MM.1S (cell line): ENCODE measurements around the gene ZNF415.

Experiments
- DNase-seq: peaks from one replicate; pipeline ENCODE4 v3.0.0-alpha.2; 2015
- H2AFZ ChIP-seq: fragments of 300-600 bp; sonication (generic); 2 replicates; pipeline ENCODE4 v1.6.0; 2016; ENCODE audit warnings: antibody characterized with exemption, low read length
- H3F3A ChIP-seq: fragments of 300-600 bp; sonication (generic); 2 replicates; pipeline ENCODE4 v1.6.1; 2016; ENCODE audit warnings: mild to moderate bottlenecking, antibody characterized with exemption, low read length, moderate library complexity, mixed read lengths; ENCODE audit not compliant: insufficient read depth
- H3K27ac ChIP-seq: fragments of 300-600 bp; sonication (generic); 2 replicates; pipeline ENCODE4 v1.5.1; 2016; ENCODE audit warnings: mild to moderate bottlenecking, low read length
- H3K27me3 ChIP-seq: fragments of 300-600 bp; sonication (generic); replicated peaks from 2 replicates; pipeline ENCODE4 v1.6.0; 2016; ENCODE audit warnings: low read length; ENCODE audit not compliant: insufficient read depth
- H3K36me3 ChIP-seq: fragments of 300-600 bp; sonication (generic); replicated peaks from 2 replicates; pipeline ENCODE4 v1.6.1; 2016; ENCODE audit warnings: mild to moderate bottlenecking, low read length, mixed read lengths; ENCODE audit not compliant: insufficient read depth
- H3K4me1 ChIP-seq: fragments of 300-600 bp; sonication (generic); 2 replicates; pipeline ENCODE4 v1.6.1; 2016; ENCODE audit warnings: low read length, mixed read lengths
- H3K4me2 ChIP-seq: fragments of 300-600 bp; sonication (generic); 2 replicates; pipeline ENCODE4 v1.6.0; 2016; ENCODE audit warnings: low read depth, low read length
- H3K4me3 ChIP-seq: fragments of 300-600 bp; sonication (generic); 2 replicates; pipeline ENCODE4 v1.5.1; 2016; ENCODE audit warnings: low read length, mixed read lengths
- H3K79me2 ChIP-seq: fragments of 300-600 bp; sonication (generic); 2 replicates; pipeline ENCODE4 v1.6.1; 2016; ENCODE audit warnings: mixed run types, low read length, mixed read lengths
- H3K9ac ChIP-seq: fragments of 300-600 bp; sonication (generic); 2 replicates; pipeline ENCODE4 v1.6.1; 2016; ENCODE audit warnings: low read length, mixed read lengths
- H3K9me2 ChIP-seq: fragments of 300-600 bp; sonication (generic); replicated peaks from 2 replicates; pipeline ENCODE4 v1.6.1; 2016; ENCODE audit warnings: mild to moderate bottlenecking, low read length, mixed read lengths; ENCODE audit not compliant: insufficient read depth
- H3K9me3 ChIP-seq: fragments of 300-600 bp; sonication (generic); replicated peaks from 2 replicates; pipeline ENCODE4 v1.6.1; 2016; ENCODE audit warnings: mild to moderate bottlenecking, low read length, mixed read lengths; ENCODE audit not compliant: insufficient read depth
- H4K20me1 ChIP-seq: fragments of 300-600 bp; sonication (generic); 2 replicates; pipeline ENCODE4 v1.6.1; 2016; ENCODE audit warnings: mild to moderate bottlenecking, low read length, moderate library complexity, mixed read lengths; ENCODE audit not compliant: insufficient read depth
- EZH2 ChIP-seq: fragments of 300-600 bp; sonication (generic); optimal IDR thresholded peaks from 2 replicates; pipeline ENCODE3; 2017; ENCODE audit warnings: low read depth, mild to moderate bottlenecking, antibody characterized with exemption, low read length, mixed read lengths
- EZH2phosphoT487 ChIP-seq: fragments of 300-600 bp; sonication (generic); IDR thresholded peaks from 2 replicates; pipeline ENCODE4 v1.6.1; 2018; ENCODE audit warnings: antibody characterized with exemption, low read length
- TF ChIP-seq, protein P1 (sequence below): fragments of 300-600 bp; sonication (generic); IDR thresholded peaks from 2 replicates; pipeline ENCODE4 v1.5.1; 2016; ENCODE audit warnings: antibody characterized with exemption, low read length, mixed read lengths

ZNF415 gene

DNA sequence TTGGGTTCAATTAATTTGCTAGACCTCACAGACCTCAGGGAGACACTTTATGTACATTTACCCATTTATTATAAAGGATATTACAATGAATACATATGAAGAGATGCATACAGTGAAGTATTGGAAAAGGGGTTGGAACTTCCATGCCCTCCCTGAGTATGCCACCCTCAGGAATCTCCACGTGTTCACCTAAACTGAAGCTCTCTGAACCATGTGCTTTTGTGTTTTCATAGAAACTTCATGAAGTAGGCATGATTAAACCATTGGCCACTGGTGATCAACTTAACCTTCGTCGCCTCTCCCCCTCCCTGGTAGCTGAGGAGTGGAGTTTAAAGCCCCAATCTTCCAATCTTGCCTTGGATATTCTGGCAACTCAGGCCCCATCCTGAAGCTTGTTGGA lies 49.8 kb downstream of the ZNF415 start:
- Histone ChIP-seq H3F3A (no peaks in the 10 kb centered on the region), H3K27me3 (no peaks in the 10 kb centered on the region), H3K4me3 (no peak overlapping the region), H3K4me2 (no peak overlapping the region), H3K79me2 (no peaks in the 10 kb centered on the region), H3K9me3 (no peaks in the 10 kb centered on the region), H3K36me3 (no peaks in the 10 kb centered on the region), H4K20me1 (no peaks in the 10 kb centered on the region), H2AFZ (no peak overlapping the region), H3K9me2 (no peaks in the 10 kb centered on the region), H3K9ac (no peak overlapping the region), H3K4me1 (no peaks in the 10 kb centered on the region), H3K27ac (no peak overlapping the region)
- no peak for DNase-seq
- no peak for TF ChIP-seq EZH2phosphoT487
- TF ChIP-seq EZH2: no peak
- TF ChIP-seq, protein P1, sequence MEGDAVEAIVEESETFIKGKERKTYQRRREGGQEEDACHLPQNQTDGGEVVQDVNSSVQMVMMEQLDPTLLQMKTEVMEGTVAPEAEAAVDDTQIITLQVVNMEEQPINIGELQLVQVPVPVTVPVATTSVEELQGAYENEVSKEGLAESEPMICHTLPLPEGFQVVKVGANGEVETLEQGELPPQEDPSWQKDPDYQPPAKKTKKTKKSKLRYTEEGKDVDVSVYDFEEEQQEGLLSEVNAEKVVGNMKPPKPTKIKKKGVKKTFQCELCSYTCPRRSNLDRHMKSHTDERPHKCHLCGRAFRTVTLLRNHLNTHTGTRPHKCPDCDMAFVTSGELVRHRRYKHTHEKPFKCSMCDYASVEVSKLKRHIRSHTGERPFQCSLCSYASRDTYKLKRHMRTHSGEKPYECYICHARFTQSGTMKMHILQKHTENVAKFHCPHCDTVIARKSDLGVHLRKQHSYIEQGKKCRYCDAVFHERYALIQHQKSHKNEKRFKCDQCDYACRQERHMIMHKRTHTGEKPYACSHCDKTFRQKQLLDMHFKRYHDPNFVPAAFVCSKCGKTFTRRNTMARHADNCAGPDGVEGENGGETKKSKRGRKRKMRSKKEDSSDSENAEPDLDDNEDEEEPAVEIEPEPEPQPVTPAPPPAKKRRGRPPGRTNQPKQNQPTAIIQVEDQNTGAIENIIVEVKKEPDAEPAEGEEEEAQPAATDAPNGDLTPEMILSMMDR: no peak

DNA sequence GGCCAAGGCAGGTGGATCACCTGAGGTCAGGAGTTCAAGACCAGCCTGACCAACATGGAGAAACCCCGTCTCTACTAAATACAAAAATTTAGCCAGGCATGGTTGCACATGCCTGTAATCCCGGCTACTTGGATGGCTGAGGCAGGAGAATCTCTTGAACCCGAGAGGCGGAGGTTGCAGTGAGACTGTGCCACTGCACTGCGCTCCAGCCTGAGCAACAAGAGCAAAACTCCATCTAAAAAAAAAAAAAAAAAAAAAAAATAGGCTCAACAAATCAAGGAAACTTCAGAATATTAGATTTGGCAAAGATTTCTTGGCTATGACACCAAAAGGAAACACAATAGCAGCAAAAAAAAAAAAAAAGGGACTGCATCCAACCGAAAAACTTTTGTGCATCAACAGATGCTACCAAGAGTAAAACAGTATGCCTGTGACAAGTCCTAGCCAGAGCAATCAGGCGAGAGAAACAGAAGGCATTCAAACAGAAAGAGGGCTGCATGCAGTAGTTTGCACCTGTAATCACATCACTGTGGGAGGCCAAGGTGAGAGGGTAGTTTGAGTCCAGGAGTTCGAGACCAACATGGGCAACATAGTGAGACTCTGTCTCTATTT lies 53.3 kb downstream of the ZNF415 start:
- TF ChIP-seq, protein P1: no peak
- TF ChIP-seq EZH2phosphoT487: no peak
- no peak for TF ChIP-seq EZH2
- H3F3A ChIP-seq: no peaks in the 10 kb centered on the region
- H3K9ac ChIP-seq: no peak overlapping the region
- H3K4me1 ChIP-seq: no peaks in the 10 kb centered on the region
- no peaks in the 10 kb centered on the region for H3K9me2 ChIP-seq
- H3K4me3 ChIP-seq: no peak overlapping the region
- H4K20me1 ChIP-seq: no peaks in the 10 kb centered on the region
- H3K36me3 ChIP-seq: no peaks in the 10 kb centered on the region
- H3K79me2 ChIP-seq: no peaks in the 10 kb centered on the region
- no peak for DNase-seq
- no peaks in the 10 kb centered on the region for H3K27me3 ChIP-seq
- no peak overlapping the region for H3K27ac ChIP-seq
- no peak overlapping the region for H2AFZ ChIP-seq
- no peaks in the 10 kb centered on the region for H3K9me3 ChIP-seq
- H3K4me2 ChIP-seq: no peak overlapping the region

DNA sequence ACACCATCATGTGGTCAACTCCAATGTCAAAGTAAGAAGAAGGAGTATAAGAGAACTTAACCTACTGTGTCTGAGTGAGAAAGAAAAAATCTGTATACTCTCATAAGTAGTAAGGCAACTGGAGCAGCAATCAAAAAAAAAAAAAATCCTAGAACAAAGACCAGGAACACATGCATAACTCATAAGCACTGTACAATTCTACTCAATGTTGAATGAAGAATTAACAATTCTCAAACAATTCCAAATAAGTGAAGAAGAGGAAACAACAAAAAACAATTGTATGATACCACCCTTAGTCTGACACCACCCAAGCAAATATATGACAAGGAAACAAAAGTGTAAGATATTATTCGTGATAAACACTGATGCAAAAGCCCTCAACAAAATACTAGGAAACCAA lies 54.0 kb downstream of the ZNF415 start:
- TF ChIP-seq, protein P1: no peak
- TF ChIP-seq EZH2phosphoT487: no peak
- no peak for TF ChIP-seq EZH2
- no peak overlapping the region for H3K4me3 ChIP-seq
- no peaks in the 10 kb centered on the region for H3F3A ChIP-seq
- no peaks in the 10 kb centered on the region for H3K36me3 ChIP-seq
- H3K9ac ChIP-seq: no peak overlapping the region
- no peaks in the 10 kb centered on the region for H3K27me3 ChIP-seq
- no peaks in the 10 kb centered on the region for H3K9me2 ChIP-seq
- H3K27ac ChIP-seq: no peak overlapping the region
- H3K9me3 ChIP-seq: no peaks in the 10 kb centered on the region
- no peaks in the 10 kb centered on the region for H3K4me1 ChIP-seq
- H4K20me1 ChIP-seq: no peaks in the 10 kb centered on the region
- DNase-seq: no peak
- H3K79me2 ChIP-seq: no peaks in the 10 kb centered on the region
- H3K4me2 ChIP-seq: no peak overlapping the region
- no peak overlapping the region for H2AFZ ChIP-seq
